Activated T-cell treated with anti-CD3 and anti-CD28 coated beads, Interleukin-2, amount 50 U/mL, for 4 hours (primary cell): ENCODE data around the gene MAP3K13. TPM values are rescaled to one million over a fixed set of nuclear protein-coding genes. Genes with fewer than 3 reads are reported as not detected.

Source experiments
- ATAC-seq, 2 donors: fragments of 200-7000 bp; cut with Tn5 transposase; one replicate each; pipeline ENCODE4 v1.10.0; 2021
- DNase-seq: peaks from one replicate; pipeline ENCODE4 v3.0.0-alpha.2; 2020
- H3K27me3 Mint-ChIP-seq: one replicate; pipeline ENCODE4 v1.8.0; 2021; ENCODE audit warnings: low read depth, mixed read lengths
- H3K36me3 Mint-ChIP-seq: one replicate; pipeline ENCODE4 v1.8.0; 2022; ENCODE audit warnings: mixed read lengths; ENCODE audit not compliant: insufficient read depth
- H3K4me1 Mint-ChIP-seq: one replicate; pipeline ENCODE4 v1.8.0; 2021; ENCODE audit warnings: low read depth, mixed read lengths
- H3K4me3 Mint-ChIP-seq: one replicate; pipeline ENCODE4 v1.8.0; 2021; ENCODE audit warnings: mild to moderate bottlenecking, moderate library complexity, mixed read lengths
- H3K9me3 Mint-ChIP-seq: one replicate; pipeline ENCODE4 v1.8.0; 2021; ENCODE audit warnings: mixed read lengths
- total RNA-seq, 3 donors: library from RNA; stranded (reverse); gene quantifications; one replicate each; pipeline ENCODE4 v1.2.1, GENCODE V29; 2021

The MAP3K13 gene
- total RNA-seq, 3 donors from 2014 or later: 8.8 to 12.3 (median 9.0) TPM

GRCh38 chr3:185508335-185508991 lies 145.5 kb downstream of the MAP3K13 start:
- Mint-ChIP-seq H3K36me3 (no peaks in the 10 kb centered on the region), H3K4me3 (no peak overlapping the region), H3K27me3 (peaks cover 5% of the 10 kb centered on the region), H3K9me3 (no peaks in the 10 kb centered on the region), H3K4me1 (no peaks in the 10 kb centered on the region)
- DNase-seq: no peak
- no peak for ATAC-seq

- H3K36me3 Mint-ChIP-seq: no peaks in the 10 kb centered on the region
- no peaks in the 10 kb centered on the region for H3K9me3 Mint-ChIP-seq
- ATAC-seq: no peak
- no peaks in the 10 kb centered on the region for H3K4me1 Mint-ChIP-seq
- no peak for DNase-seq
- peaks cover 8% of the 10 kb centered on the region for H3K27me3 Mint-ChIP-seq
- H3K4me3 Mint-ChIP-seq: no peak overlapping the region
Measured at GRCh38 chr3:185511711-185512110, 148.8 kb downstream of the MAP3K13 start.

GRCh38 chr3:185517387-185518130 lies 154.6 kb downstream of the MAP3K13 start:
- ATAC-seq (no peak), DNase-seq (no peak)
- Mint-ChIP-seq H3K4me1 (no peaks in the 10 kb centered on the region), H3K4me3 (no peak overlapping the region), H3K27me3 (peaks cover 18% of the 10 kb centered on the region), H3K9me3 (no peaks in the 10 kb centered on the region), H3K36me3 (no peaks in the 10 kb centered on the region)

GRCh38 chr3:185519021-185519420 lies 156.1 kb downstream of the MAP3K13 start:
- Mint-ChIP-seq H3K4me1 (no peaks in the 10 kb centered on the region), H3K9me3 (no peaks in the 10 kb centered on the region), H3K4me3 (no peak overlapping the region), H3K27me3 (peaks cover 14% of the 10 kb centered on the region), H3K36me3 (no peaks in the 10 kb centered on the region)
- ATAC-seq (no peak), DNase-seq (no peak)

GRCh38 chr3:185521349-185522138 lies 158.6 kb downstream of the MAP3K13 start:
- Mint-ChIP-seq H3K27me3 (peaks cover 22% of the 10 kb centered on the region), H3K4me3 (no peak overlapping the region), H3K36me3 (no peaks in the 10 kb centered on the region), H3K4me1 (no peaks in the 10 kb centered on the region), H3K9me3 (no peaks in the 10 kb centered on the region)
- ATAC-seq: no peak
- DNase-seq: no peak

GRCh38 chr3:185526349-185526951 lies 163.5 kb downstream of the MAP3K13 start:
- Mint-ChIP-seq H3K4me1 (no peaks in the 10 kb centered on the region), H3K27me3 (peaks cover 14% of the 10 kb centered on the region), H3K4me3 (no peak overlapping the region), H3K36me3 (no peaks in the 10 kb centered on the region), H3K9me3 (no peaks in the 10 kb centered on the region)
- ATAC-seq (no peak), DNase-seq (no peak)

GRCh38 chr3:185527364-185527763 lies 164.4 kb downstream of the MAP3K13 start:
- Mint-ChIP-seq H3K27me3 (peaks cover 14% of the 10 kb centered on the region), H3K4me3 (no peak overlapping the region), H3K9me3 (no peaks in the 10 kb centered on the region), H3K4me1 (no peaks in the 10 kb centered on the region), H3K36me3 (no peaks in the 10 kb centered on the region)
- ATAC-seq (no peak), DNase-seq (no peak)

GRCh38 chr3:185528532-185528931 lies 165.6 kb downstream of the MAP3K13 start:
- DNase-seq: no peak
- no peak for ATAC-seq
- Mint-ChIP-seq H3K4me3 (no peak overlapping the region), H3K27me3 (peaks cover 14% of the 10 kb centered on the region), H3K36me3 (no peaks in the 10 kb centered on the region), H3K4me1 (no peaks in the 10 kb centered on the region), H3K9me3 (no peaks in the 10 kb centered on the region)

GRCh38 chr3:185530856-185531255 lies 167.9 kb downstream of the MAP3K13 start:
- DNase-seq: no peak

GRCh38 chr3:185532901-185533300 lies 170.0 kb downstream of the MAP3K13 start:
- Mint-ChIP-seq H3K4me3 (no peak overlapping the region), H3K4me1 (peaks cover 7% of the 10 kb centered on the region), H3K36me3 (no peaks in the 10 kb centered on the region), H3K9me3 (no peaks in the 10 kb centered on the region), H3K27me3 (no peaks in the 10 kb centered on the region)
- no peak for ATAC-seq
- no peak for DNase-seq

More at GRCh38 chr3:185530856-185531255, 167.9 kb downstream of the MAP3K13 start:
- ATAC-seq: no peak
- Mint-ChIP-seq H3K4me3 (no peak overlapping the region), H3K4me1 (no peaks in the 10 kb centered on the region), H3K36me3 (no peaks in the 10 kb centered on the region), H3K9me3 (no peaks in the 10 kb centered on the region), H3K27me3 (peaks cover 5% of the 10 kb centered on the region)

- no peak overlapping the region for H3K4me3 Mint-ChIP-seq
- H3K27me3 Mint-ChIP-seq: no peaks in the 10 kb centered on the region
- DNase-seq (no peak), ATAC-seq (no peak)
- H3K4me1 Mint-ChIP-seq: peaks cover 7% of the 10 kb centered on the region
- no peaks in the 10 kb centered on the region for H3K36me3 Mint-ChIP-seq
- H3K9me3 Mint-ChIP-seq: no peaks in the 10 kb centered on the region
Measured at GRCh38 chr3:185534511-185534910, 171.6 kb downstream of the MAP3K13 start.

- Mint-ChIP-seq H3K9me3 (no peaks in the 10 kb centered on the region), H3K36me3 (no peaks in the 10 kb centered on the region), H3K4me1 (peaks cover 7% of the 10 kb centered on the region), H3K4me3 (no peak overlapping the region), H3K27me3 (peaks cover 4% of the 10 kb centered on the region)
- ATAC-seq: peak; percentile 93 to 96
- no peak for DNase-seq
Measured at GRCh38 chr3:185537369-185537970, 174.5 kb downstream of the MAP3K13 start.
